Breast epithelium (tissue), 4 donors: Measurements from ENCODE around the gene C2CD2L. TPM values are rescaled to one million over a fixed set of nuclear protein-coding genes. Genes with fewer than 3 reads are reported as not detected.

Source experiments
- DNase-seq, 2 donors: peaks; one replicate each; pipeline ENCODE4 v3.0.0-alpha.2; 2019; ENCODE audit warnings: low spot score in 2 of 2
- H3K27ac ChIP-seq, 2 donors: fragments of 200-600 bp; sonication (generic) in 1 of 2; one replicate each; pipeline ENCODE4 v1.5.1; 2016 to 2019; ENCODE audit warnings: mild to moderate bottlenecking in 1 of 2
- H3K27me3 ChIP-seq, 2 donors: fragments of 200-600 bp; sonication (generic) in 1 of 2; one replicate each; pipeline versions ENCODE4 v1.5.1 to v1.6.0; 2017 to 2019; ENCODE audit warnings: control low read depth in 1 of 2, mild to moderate bottlenecking in 1 of 2
- H3K36me3 ChIP-seq: fragments of 200-600 bp; one replicate; pipeline ENCODE4 v1.5.1; 2019
- H3K4me1 ChIP-seq, 2 donors: fragments of 200-600 bp; sonication (generic); one replicate each; pipeline ENCODE4 v1.5.1; 2016 to 2019; ENCODE audit warnings: control low read depth in 1 of 2
- H3K4me3 ChIP-seq, 3 donors: fragments of 200-600 bp; sonication (generic); 1 replicate in 2 of 3; 2 replicates in 1 of 3; pipeline ENCODE4 v1.5.1; 2016 to 2019; ENCODE audit warnings: mild to moderate bottlenecking in 3 of 3, moderate library complexity in 2 of 3
- H3K9me3 ChIP-seq, 2 donors: fragments of 200-600 bp; sonication (generic) in 1 of 2; one replicate each; pipeline ENCODE4 v1.5.1; 2016 to 2019; ENCODE audit warnings: control low read depth in 1 of 2
- CTCF ChIP-seq, 3 donors: fragments of 450-650 bp; IDR thresholded peaks; one replicate each; pipeline ENCODE4 v1.5.1; 2016 to 2017; ENCODE audit warnings: antibody characterized with exemption in 3 of 3, mild to moderate bottlenecking in 3 of 3, moderate library complexity in 3 of 3
- POLR2A ChIP-seq: fragments of 450-650 bp; IDR thresholded peaks from one replicate; pipeline ENCODE4 v1.6.1; 2016; ENCODE audit warnings: antibody characterized with exemption, mild to moderate bottlenecking, moderate library complexity
- POLR2AphosphoS5 ChIP-seq, 3 donors: sonication (generic); formaldehyde crosslinking; IDR thresholded peaks; one replicate each; pipeline ENCODE4 v1.6.1; 2017; ENCODE audit warnings: antibody characterized with exemption in 3 of 3
- intact Hi-C: fragments of 100-400 bp; cut with DNase I; formaldehyde crosslinking; loops from one replicate; pipeline ENCODE4 v1.15.1; 2023; ENCODE audit warnings: low total_unique reads
- total RNA-seq, 3 donors: library from RNA; depleted of rRNA; stranded (reverse); fragments of >200 nt; gene quantifications; one replicate each; pipeline ENCODE4 v1.1.0, GENCODE V29; 2016

Gene C2CD2L
- total RNA-seq, 3 donors from 2014 or later: 5.1 to 6.9 (median 6.3) TPM

GRCh38 chr11:119084663-119085436, 22.3 kb upstream of the C2CD2L start, which contains the start of gene HMBS:
Gene HMBS (plus strand): TSS chr11:119084881. CDS start chr11:119085034, 153 bp downstream.
- no peaks in the 10 kb centered on the region for H3K27me3 ChIP-seq
- intact Hi-C loops: loop anchor here (1.0 kb wide), 1 partner anchor 10 kb away; a partner anchor contains a TSS
- peak; percentile 92 to 93 for DNase-seq
- TF ChIP-seq POLR2AphosphoS5 (IDR thresholded peaks at IDR 0.05) (peak; percentile 63 to 90 (median 68)), CTCF (IDR thresholded peaks at IDR 0.05) (no peak)
- H3K4me3 ChIP-seq: peak within 1 kb of the TSS; percentile 58 to 94 (median 84)
- H3K4me1 ChIP-seq: peaks cover 4 to 7% of the 10 kb centered on the region in 2 donors
- H3K9me3 ChIP-seq: no peaks in the 10 kb centered on the region
- H3K36me3 ChIP-seq: no peaks in the 10 kb centered on the region
- peak within 1 kb of the TSS; percentile 83 to 95 for H3K27ac ChIP-seq

- Histone ChIP-seq H3K9me3 (no peaks in the 10 kb centered on the region), H3K27ac (peak overlapping the region; percentile 83 to 95), H3K4me1 (peaks cover 4 to 7% of the 10 kb centered on the region in 2 donors), H3K4me3 (peak overlapping the region; percentile 58 to 94 (median 84)), H3K27me3 (no peaks in the 10 kb centered on the region), H3K36me3 (no peaks in the 10 kb centered on the region)
- TF ChIP-seq POLR2AphosphoS5 (IDR thresholded peaks at IDR 0.05) (no peak), CTCF (IDR thresholded peaks at IDR 0.05) (no peak), POLR2A (no peak)
- DNase-seq: no peak
- intact Hi-C loops: loop anchor here (1.0 kb wide), 1 partner anchor 10 kb away; a partner anchor contains a TSS
Observed at GRCh38 chr11:119085437-119085847, 21.7 kb upstream of the C2CD2L start.

- no peaks in the 10 kb centered on the region for H3K27me3 ChIP-seq
- no peaks in the 10 kb centered on the region for H3K9me3 ChIP-seq
- TF ChIP-seq POLR2A: no peak
- TF ChIP-seq CTCF (IDR thresholded peaks at IDR 0.05): no peak
- TF ChIP-seq POLR2AphosphoS5 (IDR thresholded peaks at IDR 0.05): no peak
- H3K36me3 ChIP-seq: no peaks in the 10 kb centered on the region
- intact Hi-C loops: no loop called here
- no peak for DNase-seq
- no peak overlapping the region for H3K4me3 ChIP-seq
- peaks cover 4 to 7% of the 10 kb centered on the region in 2 donors for H3K4me1 ChIP-seq
- H3K27ac ChIP-seq: no peak overlapping the region
Observed at GRCh38 chr11:119087123-119087522, 20.0 kb upstream of the C2CD2L start.

- Histone ChIP-seq H3K27ac (no peak overlapping the region), H3K27me3 (no peaks in the 10 kb centered on the region)
Observed at GRCh38 chr11:119087747-119088241, 19.4 kb upstream of the C2CD2L start.

More at GRCh38 chr11:119087747-119088241, 19.4 kb upstream of the C2CD2L start:
- H3K9me3 ChIP-seq: no peaks in the 10 kb centered on the region
- no peak for DNase-seq
- H3K4me3 ChIP-seq: no peak overlapping the region
- intact Hi-C loops: no loop called here
- H3K36me3 ChIP-seq: no peaks in the 10 kb centered on the region
- H3K4me1 ChIP-seq: peaks cover 4 to 9% of the 10 kb centered on the region in 2 donors
- TF ChIP-seq POLR2AphosphoS5 (IDR thresholded peaks at IDR 0.05) (no peak), POLR2A (no peak), CTCF (IDR thresholded peaks at IDR 0.05) (no peak)
